Measurements from ENCODE around the gene NFRKB. TPM values are rescaled to one million over a fixed set of nuclear protein-coding genes. Genes with fewer than 3 reads are reported as not detected.

Gene NFRKB
- total and polyA plus RNA-seq, 2 experiments from 2014 or later: 9.1 to 17.6 TPM

GRCh38 chr11:129938764-129939163 lies 43.4 kb upstream of the NFRKB start:
- no peaks in the 10 kb centered on the region for H3K27me3 ChIP-seq (replicated peaks; ENCODE audit: insufficient read depth)
- H3K36me3 ChIP-seq (ENCODE audit: low read depth): no peaks in the 10 kb centered on the region
- no peaks in the 10 kb centered on the region for H3K79me2 ChIP-seq (ENCODE audit: insufficient read depth)
- H3K9ac ChIP-seq: no peak overlapping the region
- H3F3A ChIP-seq (ENCODE audit: insufficient read depth): no peaks in the 10 kb centered on the region
- no peak overlapping the region for H2AFZ ChIP-seq
- no peak overlapping the region for H3K4me2 ChIP-seq (ENCODE audit: unreplicated experiment)
- 98 to 99% methylated on average over 5 of the region's 5 CpGs for WGBS, 2 experiments (ENCODE audit: low coverage in 1 of 2, low lambda C conversion rate in 2 of 2, missing lambda C conversion rate in 2 of 2)
- no peak overlapping the region for H3K4me3 ChIP-seq
- no peaks in the 10 kb centered on the region for H3K9me3 ChIP-seq (ENCODE audit: low read depth)
- no peaks in the 10 kb centered on the region for H3K4me1 ChIP-seq (ENCODE audit: insufficient read depth)
- TF ChIP-seq EZH2phosphoT487 (IDR thresholded peaks at IDR 0.05; ENCODE audit: insufficient read depth, low read depth) (no peak), EZH2 (IDR thresholded peaks at IDR 0.05; ENCODE audit: insufficient read depth, poor library complexity, severe bottlenecking) (no peak)
- no peak for DNase-seq
- no peak overlapping the region for H3K27ac ChIP-seq
- in situ Hi-C loops (cut with MboI): no loop called here
- no peaks in the 10 kb centered on the region for H4K20me1 ChIP-seq (ENCODE audit: insufficient read depth)
- H3K9me2 ChIP-seq (ENCODE audit: insufficient read depth): no peaks in the 10 kb centered on the region

GRCh38 chr11:129937592-129938238 lies 42.3 kb upstream of the NFRKB start:
- no peaks in the 10 kb centered on the region for H3K4me1 ChIP-seq (ENCODE audit: insufficient read depth)
- in situ Hi-C loops (cut with MboI): no loop called here
- whole genome bisulfite sequencing, 2 experiments (ENCODE audit: low coverage in 1 of 2, low lambda C conversion rate in 2 of 2, missing lambda C conversion rate in 2 of 2): 98 to 99% methylated on average over 4 of the region's 4 CpGs

DNA sequence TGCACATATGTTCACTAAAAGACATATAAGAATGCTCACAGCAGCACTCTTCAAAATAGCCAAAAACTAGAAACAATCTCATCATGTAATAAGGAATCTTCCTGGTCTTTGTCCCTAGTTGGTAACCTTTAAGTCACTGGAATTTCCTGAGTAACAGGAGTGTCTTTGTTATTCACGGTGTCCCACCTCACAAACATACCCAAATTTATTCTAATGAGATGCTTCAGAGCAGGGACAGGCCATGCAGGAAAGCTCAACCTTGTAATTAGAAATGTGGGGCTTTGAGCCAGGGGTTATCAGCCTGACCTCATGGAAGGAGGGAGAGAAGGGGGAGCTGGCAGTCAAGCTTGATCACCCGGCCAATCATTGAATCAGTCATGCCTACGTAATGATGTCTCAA lies 40.3 kb upstream of the NFRKB start:
- no peaks in the 10 kb centered on the region for H4K20me1 ChIP-seq (ENCODE audit: insufficient read depth)
- H3K4me3 ChIP-seq: no peak overlapping the region
- H3K4me1 ChIP-seq (ENCODE audit: insufficient read depth): no peaks in the 10 kb centered on the region
- no peak overlapping the region for H3K9ac ChIP-seq
- H3K4me2 ChIP-seq (ENCODE audit: unreplicated experiment): no peak overlapping the region
- DNase-seq: no peak
- WGBS, 2 experiments (ENCODE audit: low coverage in 1 of 2, low lambda C conversion rate in 2 of 2, missing lambda C conversion rate in 2 of 2): 89 to 94% methylated on average over 3 of the region's 3 CpGs
- no peaks in the 10 kb centered on the region for H3K9me3 ChIP-seq (ENCODE audit: low read depth)
- H3K79me2 ChIP-seq (ENCODE audit: insufficient read depth): no peaks in the 10 kb centered on the region
- H3K36me3 ChIP-seq (ENCODE audit: low read depth): no peaks in the 10 kb centered on the region
- H3F3A ChIP-seq (ENCODE audit: insufficient read depth): no peaks in the 10 kb centered on the region
- H2AFZ ChIP-seq: no peak overlapping the region
- H3K9me2 ChIP-seq (ENCODE audit: insufficient read depth): no peaks in the 10 kb centered on the region
- no peak for TF ChIP-seq EZH2phosphoT487 (IDR thresholded peaks at IDR 0.05; ENCODE audit: insufficient read depth, low read depth)
- no peak for TF ChIP-seq EZH2 (IDR thresholded peaks at IDR 0.05; ENCODE audit: insufficient read depth, poor library complexity, severe bottlenecking)
- H3K27ac ChIP-seq: no peak overlapping the region
- H3K27me3 ChIP-seq (replicated peaks; ENCODE audit: insufficient read depth): no peaks in the 10 kb centered on the region
- in situ Hi-C loops (cut with MboI): no loop called here

More at GRCh38 chr11:129937592-129938238, 42.3 kb upstream of the NFRKB start:
- TF ChIP-seq EZH2phosphoT487 (IDR thresholded peaks at IDR 0.05; ENCODE audit: insufficient read depth, low read depth) (no peak), EZH2 (IDR thresholded peaks at IDR 0.05; ENCODE audit: insufficient read depth, poor library complexity, severe bottlenecking) (no peak)
- Histone ChIP-seq H3K27me3 (replicated peaks; ENCODE audit: insufficient read depth) (no peaks in the 10 kb centered on the region), H3K4me3 (no peak overlapping the region), H3F3A (ENCODE audit: insufficient read depth) (no peaks in the 10 kb centered on the region), H3K27ac (no peak overlapping the region), H3K4me2 (ENCODE audit: unreplicated experiment) (no peak overlapping the region), H4K20me1 (ENCODE audit: insufficient read depth) (no peaks in the 10 kb centered on the region), H3K9ac (no peak overlapping the region), H2AFZ (no peak overlapping the region), H3K9me3 (ENCODE audit: low read depth) (no peaks in the 10 kb centered on the region), H3K79me2 (ENCODE audit: insufficient read depth) (no peaks in the 10 kb centered on the region), H3K9me2 (ENCODE audit: insufficient read depth) (no peaks in the 10 kb centered on the region), H3K36me3 (ENCODE audit: low read depth) (no peaks in the 10 kb centered on the region)
- no peak for DNase-seq

DNA sequence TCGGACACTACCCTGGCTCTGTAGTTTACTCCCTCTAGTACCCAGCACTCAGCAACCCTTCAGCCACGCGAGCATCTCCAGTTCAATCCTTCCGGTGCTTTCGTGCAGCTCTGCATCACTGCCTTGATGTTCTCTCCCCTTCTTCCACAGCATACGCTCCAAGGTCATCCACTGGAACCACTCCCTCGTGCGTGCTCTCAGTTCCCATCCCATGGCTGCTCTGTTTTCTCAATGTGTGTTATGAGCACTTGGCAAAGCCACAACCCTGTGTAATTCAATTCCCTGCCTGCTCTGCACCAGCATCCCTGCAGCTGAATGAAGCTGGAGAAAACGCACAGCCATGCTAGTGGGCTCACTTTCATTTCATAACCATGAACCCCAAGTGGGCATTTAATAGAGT lies 38.5 kb upstream of the NFRKB start:
- Histone ChIP-seq H3K9ac (no peak overlapping the region), H3K4me3 (no peak overlapping the region), H3K27me3 (replicated peaks; ENCODE audit: insufficient read depth) (no peaks in the 10 kb centered on the region), H4K20me1 (ENCODE audit: insufficient read depth) (no peaks in the 10 kb centered on the region), H3K9me3 (ENCODE audit: low read depth) (no peaks in the 10 kb centered on the region), H3K79me2 (ENCODE audit: insufficient read depth) (no peaks in the 10 kb centered on the region), H3K4me1 (ENCODE audit: insufficient read depth) (no peaks in the 10 kb centered on the region), H3K27ac (no peak overlapping the region), H3K9me2 (ENCODE audit: insufficient read depth) (no peaks in the 10 kb centered on the region), H3K36me3 (ENCODE audit: low read depth) (no peaks in the 10 kb centered on the region), H3K4me2 (ENCODE audit: unreplicated experiment) (no peak overlapping the region), H3F3A (ENCODE audit: insufficient read depth) (no peaks in the 10 kb centered on the region), H2AFZ (no peak overlapping the region)
- 97 to 98% methylated on average over 9 of the region's 9 CpGs for WGBS, 2 experiments (ENCODE audit: low coverage in 1 of 2, low lambda C conversion rate in 2 of 2, missing lambda C conversion rate in 2 of 2)
- no peak for DNase-seq
- no peak for TF ChIP-seq EZH2 (IDR thresholded peaks at IDR 0.05; ENCODE audit: insufficient read depth, poor library complexity, severe bottlenecking)
- TF ChIP-seq EZH2phosphoT487 (IDR thresholded peaks at IDR 0.05; ENCODE audit: insufficient read depth, low read depth): no peak
- in situ Hi-C loops (cut with MboI): no loop called here

Measured in GM23248 (cell line).